Activated naive CD4-positive, alpha-beta T cell treated with Interleukin-2 at 50 U/mL for 16 hours (primary cell): ENCODE measurements around the gene PIK3C2B.
"Not testable (repeated sequence)": the region's sequence is repeated elsewhere in the genome, so short reads cannot be mapped to it uniquely, and the experiment has no call there.

Experiments
- DNase-seq: peaks from one replicate; pipeline ENCODE4 v3.0.0-alpha.2; 2020

Gene PIK3C2B

DNA sequence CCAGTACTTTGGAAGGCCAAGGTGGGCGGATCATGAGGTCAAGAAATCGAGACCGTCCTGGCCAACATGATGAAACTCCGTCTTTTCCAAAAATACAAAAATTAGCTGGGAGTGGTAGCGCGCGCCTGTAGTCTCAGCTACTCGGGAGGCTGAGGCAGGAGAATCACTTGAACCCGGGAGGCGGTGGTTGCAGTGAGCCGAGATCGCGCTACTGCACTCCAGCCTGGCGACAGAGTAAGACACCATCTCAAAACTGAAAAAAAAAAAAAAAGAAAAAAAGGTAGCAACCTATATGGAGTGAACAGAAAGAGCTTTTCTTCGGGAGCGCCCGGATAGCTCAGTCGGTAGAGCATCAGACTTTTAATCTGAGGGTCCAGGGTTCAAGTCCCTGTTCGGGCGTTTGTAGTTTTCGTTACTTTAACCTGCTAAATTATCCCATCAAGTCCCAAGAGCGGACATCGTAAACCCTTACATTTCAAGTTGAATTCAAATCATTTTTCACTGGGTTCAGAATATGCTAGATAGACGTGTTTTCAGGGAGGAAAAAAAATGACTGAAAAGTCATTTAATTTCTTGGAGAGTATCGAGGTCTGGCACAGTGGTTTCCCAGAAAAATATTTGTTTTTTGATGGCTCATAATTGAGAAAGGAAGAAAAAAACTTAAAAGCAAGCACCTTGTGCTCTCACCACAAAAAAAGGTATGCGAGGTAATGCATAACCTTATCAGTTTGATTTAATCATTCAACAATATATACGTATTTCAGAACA is 11.8 kb upstream of the PIK3C2B start:
- DNase-seq: peak; percentile 74

DNA sequence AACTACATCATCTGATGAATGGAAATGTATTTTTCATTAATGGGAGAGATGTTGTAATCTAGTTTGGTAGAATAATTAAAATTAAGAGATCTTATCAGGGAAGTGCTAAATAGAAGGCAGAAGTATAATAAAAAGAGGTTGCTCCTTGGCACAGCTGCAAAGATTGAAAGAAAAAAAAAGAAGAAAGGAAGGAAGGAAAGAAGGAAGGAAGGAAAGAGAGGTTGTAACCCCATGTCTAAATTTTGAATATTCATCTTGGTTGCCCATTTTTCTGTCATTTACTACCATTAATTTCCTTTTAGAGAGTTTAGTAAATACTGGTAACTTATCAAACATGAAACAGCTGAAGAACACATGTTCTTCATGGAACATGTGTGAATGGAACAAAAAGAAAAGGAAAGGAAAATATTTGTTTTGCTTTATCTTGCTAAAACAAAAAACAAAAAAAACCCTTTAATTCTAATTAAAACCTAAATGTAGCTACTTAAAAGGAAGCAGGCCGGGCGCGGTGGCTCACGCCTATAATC is 11.1 kb upstream of the PIK3C2B start:
- no peak for DNase-seq

DNA sequence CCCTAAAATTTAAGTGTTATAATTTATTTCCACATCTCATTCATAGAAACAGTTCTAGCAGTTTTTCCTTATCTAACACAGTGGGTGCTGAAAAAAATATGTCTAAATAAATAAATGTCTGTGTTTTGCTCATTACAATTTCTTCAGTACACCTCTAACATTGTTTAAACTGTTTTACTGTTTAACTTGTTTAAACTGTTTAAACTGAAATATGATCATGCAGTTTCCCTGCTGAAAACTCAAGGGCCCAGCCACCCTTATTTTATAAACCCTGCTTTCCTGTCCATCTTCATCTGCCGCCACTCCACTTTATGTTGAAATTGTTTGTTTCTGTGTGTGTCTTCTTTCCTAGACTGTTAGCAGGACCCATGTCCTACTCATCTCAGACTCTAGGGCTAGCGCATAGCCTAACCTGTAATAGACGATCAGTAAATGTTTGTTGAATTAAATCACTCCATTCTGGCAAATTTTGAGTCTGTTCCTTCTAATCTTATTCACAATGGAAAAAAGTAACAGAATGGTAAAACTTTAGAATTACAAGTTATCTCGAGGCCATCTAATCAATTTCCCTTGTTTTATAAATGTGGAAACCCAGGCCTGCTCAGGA is 9.4 kb upstream of the PIK3C2B start:
- DNase-seq: no peak

DNA sequence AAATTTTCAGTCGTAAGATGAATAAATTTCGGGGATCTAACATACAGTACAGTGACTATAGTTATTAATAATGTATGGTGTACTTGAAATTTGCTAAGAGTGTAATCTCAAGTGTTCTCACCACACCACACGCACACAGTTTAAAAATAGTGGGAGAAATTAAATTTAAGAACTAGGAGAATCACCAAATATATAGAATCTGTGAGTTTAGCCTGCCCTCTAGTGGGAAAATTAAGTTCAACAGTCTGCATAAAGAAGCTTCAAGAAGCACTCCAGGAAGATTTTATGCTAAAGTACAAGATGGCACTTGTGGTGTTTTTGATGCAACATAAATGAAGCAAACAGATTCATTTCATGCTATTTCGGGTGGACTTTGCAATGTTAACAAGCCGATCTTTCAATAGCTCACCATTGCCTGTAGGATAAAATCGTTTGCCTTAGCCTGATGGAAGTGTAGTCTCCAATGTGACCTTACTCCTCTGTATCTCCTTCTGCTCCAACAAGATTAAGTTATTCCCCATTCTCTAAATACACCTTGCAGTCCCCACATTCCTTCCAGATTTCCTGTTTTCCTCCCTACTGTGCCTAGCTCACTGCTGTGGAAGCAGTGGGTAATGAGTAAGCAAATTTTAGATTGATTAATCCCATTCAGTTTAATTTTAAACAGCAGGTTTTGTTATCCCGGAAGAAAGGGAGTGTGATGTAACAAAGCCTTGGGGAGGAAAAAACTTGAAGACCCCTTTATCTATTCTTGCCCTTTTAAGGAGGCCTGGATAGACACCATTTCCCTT is 8.7 kb upstream of the PIK3C2B start:
- no peak for DNase-seq

DNA sequence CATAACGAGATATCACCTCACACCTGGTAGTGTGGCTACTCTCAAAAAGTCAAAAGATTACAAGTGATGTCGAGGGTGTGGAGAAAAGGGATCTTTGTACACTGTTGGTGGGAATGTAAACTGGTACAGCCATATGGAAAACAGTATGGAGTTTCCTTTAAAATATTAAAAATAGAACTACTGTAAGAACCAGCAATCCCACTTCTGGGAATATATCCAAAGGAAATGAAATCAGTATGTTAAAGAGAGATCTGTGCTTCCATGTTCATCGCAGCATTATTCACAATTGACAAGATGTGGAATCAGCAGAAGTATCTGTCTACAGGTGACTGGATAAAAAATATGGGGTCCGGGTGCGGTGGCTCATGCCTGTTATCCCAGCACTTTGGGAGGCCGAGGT is 7.6 kb upstream of the PIK3C2B start:
- no peak for DNase-seq

DNA sequence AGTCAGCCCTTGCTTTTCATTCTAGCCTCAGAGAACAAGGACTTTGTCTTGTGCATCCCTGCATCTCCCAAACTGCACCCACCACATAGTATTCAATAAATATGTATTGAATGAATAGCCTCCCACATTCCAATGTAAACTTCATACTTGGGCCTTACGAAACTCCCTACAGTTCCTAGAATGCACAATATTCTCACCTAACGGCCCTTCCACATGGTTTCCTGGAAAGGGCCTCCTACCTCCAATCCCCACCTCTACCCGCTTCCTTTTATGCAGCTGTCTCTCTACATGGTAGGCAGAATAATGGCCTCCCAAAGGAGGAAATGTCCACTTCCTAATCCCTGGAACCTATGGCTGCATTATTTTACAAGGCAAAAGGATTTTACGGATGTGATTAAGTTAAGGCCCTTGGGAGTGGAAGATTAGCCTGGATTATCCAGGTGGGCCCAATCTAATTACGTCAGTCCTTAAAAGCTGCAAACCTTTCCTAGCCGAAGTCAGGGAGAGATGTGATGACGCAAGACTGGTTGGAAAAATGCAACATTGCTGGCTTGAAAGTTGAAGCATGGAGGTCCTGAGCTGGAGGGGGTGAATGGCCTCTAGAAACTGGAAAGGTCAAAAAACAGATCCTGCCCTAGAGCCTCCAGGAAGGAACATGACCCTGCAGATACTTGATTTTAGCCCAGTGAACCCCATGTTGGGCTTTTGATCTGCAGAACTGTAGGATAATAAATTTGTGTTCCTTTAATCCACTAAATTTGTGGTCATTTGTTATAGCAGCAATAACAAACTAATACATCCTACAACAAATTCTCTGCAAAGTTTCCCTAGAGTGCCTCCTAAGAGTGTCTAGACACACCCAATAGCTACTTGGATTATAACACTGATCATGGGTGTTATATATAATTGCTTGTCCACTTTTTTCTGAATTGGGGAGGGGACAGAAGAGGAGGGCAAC is 5.2 kb upstream of the PIK3C2B start:
- DNase-seq: no peak

DNA sequence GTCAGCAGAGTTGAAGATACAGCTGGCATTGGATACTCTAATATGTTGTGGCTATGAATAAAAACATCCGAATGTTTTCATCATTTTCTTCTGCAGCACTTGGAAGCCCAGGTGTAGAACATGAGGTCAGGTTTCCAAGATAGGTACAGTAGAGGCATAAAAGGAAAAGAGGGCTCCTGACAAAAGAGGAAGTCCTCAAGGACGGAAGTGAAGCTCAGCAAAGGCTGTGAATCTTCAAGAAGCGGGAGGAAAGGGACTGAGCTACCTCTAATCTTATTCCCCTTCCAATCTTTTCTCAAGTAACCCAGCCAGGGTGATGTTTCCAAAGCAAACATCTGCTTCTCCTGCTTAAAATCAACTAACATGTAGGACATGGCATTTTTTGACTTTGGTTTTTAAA is 4.4 kb upstream of the PIK3C2B start:
- DNase-seq: no peak

DNA sequence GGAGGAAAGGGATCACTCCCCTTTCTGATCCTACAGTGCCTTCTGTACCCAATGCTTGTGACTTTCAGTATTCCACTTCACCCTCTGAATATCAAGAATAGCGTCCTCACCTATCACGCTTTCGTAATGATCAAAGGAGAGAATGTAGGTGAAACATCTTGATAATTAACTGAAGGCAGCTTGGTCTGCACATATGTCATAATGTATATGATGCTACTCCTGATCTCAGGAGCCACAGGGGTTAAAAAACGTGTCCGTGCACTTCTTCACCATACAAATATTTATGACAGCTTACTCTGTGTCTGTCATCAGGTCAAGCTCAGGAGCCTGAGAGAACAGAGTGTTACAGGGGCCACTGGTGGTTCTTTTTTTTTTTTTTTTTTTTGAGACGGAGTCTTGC is 1.2 kb upstream of the PIK3C2B start:
- no peak for DNase-seq

DNA sequence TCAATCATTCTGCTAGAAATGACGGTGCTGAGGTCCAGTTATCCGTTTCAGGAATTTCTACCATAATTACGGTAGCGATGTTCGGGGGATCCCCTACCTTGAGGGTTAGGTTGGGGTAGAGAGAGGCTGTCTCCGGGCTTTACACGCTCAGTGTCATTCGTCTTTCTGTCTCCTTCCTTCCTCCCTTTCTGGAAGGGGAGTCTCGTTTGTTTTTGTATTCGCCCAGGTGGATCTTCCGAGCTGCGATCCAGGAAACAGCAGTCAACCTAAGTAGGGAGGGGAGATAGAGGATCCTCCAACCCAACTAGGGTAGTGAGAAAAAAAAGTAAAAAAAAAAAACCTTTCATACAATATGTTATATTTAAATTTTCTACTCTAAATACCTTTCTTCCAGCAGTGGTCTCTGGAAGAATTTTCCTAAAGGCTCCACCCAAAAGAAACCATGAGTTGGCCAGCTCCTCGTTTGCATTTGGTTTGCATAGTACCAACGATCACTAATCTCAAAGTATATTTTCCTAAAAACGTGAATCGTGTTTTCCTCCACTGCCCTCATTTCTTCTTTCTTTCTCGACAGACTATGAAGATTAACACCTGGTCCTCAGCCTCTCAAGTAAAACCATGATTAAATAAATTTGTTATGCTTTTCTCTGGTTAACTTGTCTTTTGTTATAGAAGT is 611 bp upstream of the PIK3C2B start:
- no peak for DNase-seq

DNA sequence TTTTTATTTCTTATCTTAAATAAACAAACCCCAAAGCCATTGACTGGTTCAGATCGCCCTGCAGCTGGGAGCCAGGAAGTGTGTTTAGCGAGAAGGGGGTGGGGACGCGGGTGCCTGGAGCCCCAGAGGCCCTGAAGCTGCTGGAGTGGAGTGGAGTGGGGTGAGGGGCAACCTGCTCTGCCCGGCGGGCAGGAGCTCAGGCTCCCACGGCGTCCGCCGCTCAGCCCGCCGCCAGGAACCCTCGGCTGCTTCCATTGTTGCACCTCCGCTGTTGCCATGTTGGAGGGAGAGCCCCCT is 673 bp downstream of the PIK3C2B start:
- peak; percentile 58 for DNase-seq

DNA sequence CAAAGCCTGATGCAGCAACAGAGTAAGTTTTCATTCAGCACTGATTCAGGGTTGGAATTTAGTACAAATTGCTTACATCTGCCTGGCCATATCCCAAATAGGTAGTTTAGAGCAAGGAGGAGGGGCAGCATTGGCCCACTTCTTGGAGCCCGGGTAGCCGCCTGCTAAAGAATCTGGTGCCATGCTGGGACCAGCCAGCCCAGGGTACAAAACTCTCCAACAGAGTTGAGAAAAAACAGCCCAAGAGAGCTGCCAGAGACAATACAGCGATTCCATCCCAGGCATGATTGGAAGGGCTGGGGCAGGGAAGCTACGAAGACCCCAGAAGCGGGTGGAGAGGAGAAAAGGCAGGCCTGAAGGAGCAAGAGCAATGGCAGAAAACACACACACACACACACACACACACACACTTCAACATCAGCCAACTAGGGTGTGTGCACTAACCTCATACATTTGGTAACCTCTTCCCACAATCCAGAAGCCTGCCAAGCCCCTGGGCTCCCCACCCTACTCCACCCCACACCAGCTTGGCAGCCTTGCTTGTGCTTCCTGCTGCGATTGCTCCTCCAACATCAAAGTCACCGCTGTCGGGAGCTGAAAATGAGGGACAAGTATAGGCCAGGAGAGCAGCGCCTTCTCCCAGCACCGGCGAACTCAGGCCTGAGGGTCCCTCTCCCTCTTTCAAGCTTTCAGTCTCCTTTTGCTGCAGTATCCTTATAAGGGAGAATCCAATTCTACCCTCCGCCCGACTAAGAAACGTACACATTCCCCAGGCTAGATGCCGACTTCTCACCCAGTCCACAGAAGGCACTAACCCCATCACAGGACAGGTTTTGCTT is 1.2 kb downstream of the PIK3C2B start:
- peak; percentile 25 for DNase-seq

DNA sequence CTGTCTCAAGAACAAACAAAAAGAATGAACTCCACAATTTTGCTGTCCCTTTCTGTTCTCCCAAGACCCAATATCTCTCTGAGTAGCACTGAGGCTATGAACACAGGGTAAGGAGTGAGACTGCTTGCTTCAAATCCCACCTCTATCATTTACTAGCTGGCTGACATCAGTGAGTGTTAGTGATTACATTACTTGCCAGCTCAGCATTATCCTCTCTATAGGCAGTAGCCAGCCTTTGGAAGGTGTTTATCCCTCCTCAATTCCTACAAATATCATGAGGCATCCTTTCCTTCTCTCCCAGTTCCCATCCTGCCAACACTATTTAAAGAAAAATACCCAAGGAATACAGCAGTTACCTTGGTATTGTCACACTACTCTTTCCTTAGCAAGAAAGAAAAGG is 3.0 kb downstream of the PIK3C2B start:
- no peak for DNase-seq

DNA sequence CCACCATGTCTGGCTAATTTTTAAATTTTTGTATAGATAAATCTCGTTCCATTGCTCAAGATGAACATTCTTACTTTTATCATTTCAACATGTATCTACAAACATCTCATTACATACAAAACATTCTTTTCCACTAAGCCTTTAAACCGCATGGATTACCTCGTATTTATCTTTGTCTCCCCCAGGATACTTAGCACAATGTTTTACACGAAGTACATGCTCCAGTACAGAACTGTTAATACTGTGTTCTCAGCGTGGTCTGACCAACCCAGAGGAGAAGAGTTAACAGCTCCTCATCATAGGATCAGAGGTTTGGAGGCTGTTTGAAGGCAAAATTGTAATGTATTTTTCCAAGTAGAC is 7.4 kb downstream of the PIK3C2B start:
- no peak for DNase-seq

DNA sequence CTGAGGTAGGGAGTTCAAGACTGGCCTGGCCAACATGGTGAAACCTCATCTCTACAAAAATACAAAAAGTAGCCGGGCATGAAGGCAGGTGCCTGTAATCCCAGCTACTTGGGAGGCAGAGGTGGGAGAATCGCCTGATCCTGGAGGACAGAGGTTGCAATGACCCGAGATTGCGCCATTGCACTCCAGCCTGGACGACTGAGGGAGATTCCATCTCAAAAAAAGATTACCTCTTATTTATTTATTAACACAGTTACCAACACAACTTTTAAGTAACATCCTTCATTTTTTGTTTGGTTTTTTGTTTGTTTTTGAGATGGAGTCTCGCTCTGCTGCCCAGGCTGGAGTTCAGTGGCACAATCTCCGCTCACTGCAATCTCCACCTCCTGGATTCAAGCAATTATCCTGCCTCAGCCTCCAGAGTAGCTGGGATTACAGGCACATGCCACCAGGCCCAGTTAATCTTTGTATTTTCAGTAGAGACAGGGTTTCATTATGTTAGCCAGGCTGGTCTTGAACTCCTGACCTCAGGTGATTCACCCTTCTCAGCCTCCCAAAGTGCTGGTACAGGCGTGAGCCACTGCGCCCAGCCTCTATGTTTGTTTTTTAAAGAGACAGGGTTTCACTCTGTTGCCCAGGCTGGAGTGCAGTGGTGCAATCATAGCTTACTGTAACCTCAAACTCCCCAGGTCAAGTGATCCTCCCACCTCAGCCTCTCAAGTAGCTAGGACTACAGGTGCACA is 7.9 kb downstream of the PIK3C2B start:
- DNase-seq: not testable (repeated sequence)

DNA sequence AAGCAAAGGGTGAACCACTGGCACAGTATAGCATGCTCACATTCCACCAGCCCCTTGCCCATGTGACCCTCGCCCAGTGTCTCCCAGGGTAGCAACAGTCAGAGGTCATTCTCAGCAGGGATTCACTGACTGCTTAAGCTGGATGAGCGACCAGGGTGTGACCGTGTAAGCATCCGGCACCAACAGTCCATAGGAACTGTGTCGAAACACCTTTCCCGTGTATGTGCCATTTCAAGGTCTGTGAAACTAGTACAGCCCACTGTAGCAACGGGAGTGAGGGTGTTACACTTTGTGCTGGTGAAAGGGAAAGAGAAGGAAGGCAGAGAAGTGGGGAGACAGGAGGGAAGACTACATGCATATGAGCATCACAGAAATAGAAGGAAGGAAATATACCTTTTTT is 10.8 kb downstream of the PIK3C2B start:
- no peak for DNase-seq

DNA sequence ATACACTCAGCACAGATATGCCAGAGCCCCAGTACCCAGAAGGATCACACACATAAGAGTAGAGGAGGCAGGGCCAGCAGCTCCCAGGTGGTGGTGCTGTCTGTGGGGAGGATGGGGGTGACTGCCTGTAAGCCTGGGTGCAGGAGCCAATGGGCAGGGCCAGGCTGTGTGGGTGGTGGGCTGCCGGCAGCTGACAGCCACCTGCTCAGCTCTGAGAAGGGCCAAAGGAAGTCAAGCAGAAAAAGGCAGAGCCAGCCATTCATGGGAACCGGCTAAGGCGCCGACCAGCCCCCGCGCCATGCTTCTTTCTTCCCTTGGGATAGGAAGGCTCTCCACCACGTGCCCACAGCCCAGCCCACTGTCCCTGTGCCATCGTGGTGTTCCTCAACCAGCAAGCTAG is 14.1 kb downstream of the PIK3C2B start:
- no peak for DNase-seq

DNA sequence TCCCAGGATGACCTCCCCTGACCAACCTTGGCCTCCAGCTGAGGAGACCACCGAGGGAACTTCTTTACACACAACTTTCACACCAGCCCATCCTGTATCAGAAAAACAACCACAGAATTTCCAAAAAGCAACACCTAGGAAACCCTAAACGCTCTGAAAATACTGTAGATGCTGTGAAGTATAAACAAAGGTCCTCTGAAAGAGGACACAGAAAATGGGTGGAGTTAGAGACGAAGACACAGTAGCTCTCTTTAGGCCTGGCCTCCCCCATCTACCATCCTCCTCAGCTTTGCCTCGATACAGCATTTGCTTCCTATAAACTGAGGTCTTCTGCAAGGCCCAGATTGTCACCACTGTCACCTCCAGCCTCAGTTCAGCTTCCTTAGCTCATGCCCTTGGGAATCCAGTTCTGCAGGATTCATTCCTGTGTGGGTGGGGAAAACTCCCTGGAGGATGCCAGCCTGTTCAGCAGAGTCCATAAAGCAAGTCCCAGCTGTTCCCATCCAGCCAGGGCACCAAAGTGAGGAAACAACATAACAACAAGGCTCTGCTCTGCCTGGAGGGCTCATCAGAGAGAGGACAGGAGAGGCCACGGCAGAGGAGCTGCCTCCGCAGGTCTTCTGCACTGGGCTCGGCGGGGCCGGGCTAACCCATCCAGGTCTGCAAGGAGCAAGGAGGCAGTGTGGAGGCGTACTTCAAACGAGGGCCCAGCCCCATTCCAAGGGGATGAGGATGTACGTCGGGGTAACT is 15.0 kb downstream of the PIK3C2B start:
- no peak for DNase-seq

DNA sequence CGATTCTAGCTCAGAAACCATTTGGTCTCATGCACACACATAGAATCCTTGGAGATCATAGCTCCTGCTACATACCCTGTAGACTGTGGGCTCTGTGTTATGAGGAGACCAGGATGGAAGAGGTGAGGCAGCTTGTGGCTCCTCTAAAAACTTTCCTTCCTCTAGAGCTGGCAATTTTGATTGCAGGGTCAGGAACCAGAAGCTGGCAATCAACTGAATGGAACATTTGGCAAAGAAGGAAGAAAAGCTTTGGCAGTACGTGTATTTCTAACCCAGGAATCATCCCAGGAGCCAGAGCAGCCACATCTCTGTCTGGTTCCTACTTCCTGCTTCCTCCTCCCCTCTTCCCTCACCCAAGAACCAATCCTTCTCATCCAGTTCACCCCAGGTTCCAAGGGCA is 15.7 kb downstream of the PIK3C2B start:
- DNase-seq: no peak

DNA sequence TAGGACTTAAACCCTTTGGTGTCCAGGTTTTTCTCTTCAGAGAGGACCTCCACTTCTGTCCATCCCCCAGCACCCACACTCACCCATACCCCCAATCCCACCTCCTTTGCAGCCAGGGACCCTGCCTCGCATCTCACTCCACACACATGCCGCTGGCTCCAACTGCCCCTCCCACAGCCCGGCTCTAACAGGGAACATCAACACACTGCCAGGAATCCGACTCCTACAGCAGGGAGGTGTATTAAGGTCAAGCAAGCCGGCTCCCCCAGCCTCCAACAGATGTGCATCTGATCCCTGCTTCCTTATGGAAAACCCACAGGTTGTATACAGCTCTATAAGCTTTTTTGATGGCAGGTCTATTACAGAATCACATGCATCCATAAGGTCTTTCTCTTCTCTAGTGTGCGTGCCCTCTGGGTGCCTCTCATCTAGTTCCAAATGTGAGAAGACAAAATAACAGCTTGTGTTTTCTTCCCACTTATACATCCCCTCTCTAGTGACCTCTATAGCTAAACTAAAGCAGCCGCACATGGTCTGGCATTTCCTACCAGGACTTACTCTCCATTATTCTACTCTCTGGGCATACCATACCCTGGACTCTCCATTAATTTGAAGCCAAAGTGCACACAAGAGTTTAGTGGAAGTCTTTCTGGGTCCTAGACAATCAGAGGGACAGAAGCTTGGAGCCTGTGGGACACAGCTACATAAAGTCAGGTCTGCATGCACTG is 16.3 kb downstream of the PIK3C2B start:
- DNase-seq: no peak
